Endothelial cell of umbilical vein (primary cell): Measurements from ENCODE around the gene GLUL. TPM values are rescaled to one million over a fixed set of nuclear protein-coding genes. Genes with fewer than 3 reads are reported as not detected.

Experiments used
- BruUV-seq: library from RNA; stranded (reverse); fragments of 400-500 nt; replicated peaks from 2 replicates; lab custom pipeline; 2021; lab: Mats Ljungman, UMichigan
- CTCF ChIA-PET: fragments of 300-600, 350-600 bp; sonication (Branson Sonifier 250); formaldehyde crosslinking; loops from one replicate; lab custom pipeline; 2021; ENCODE audit warnings: antibody characterized with exemption, inconsistent platforms; lab: Charles Lee
- POLR2A ChIA-PET: fragments of 300-600, 350-600 bp; sonication (Branson Sonifier 250); formaldehyde crosslinking; loops from one replicate; lab custom pipeline; 2021; ENCODE audit warnings: antibody characterized with exemption, inconsistent platforms; lab: Charles Lee
- DNase-seq: peaks from one replicate; pipeline ENCODE4 v3.0.0-alpha.2; 2011; ENCODE audit warnings: low read depth, low spot score
- FAIRE-seq: peaks from 2 replicates; lab custom pipeline; 2011; peaks lifted over from hg19 to GRCh38; lab: Jason Lieb, UNC
- H2AFZ ChIP-seq: 2 replicates; pipeline ENCODE4 v1.6.0; 2012; ENCODE audit warnings: low read depth, low read length, control low read depth, inconsistent platforms
- H3K27ac ChIP-seq: 2 replicates; pipeline ENCODE4 v1.5.1; 2011; ENCODE audit warnings: low read depth, mild to moderate bottlenecking, control low read depth, low read length, moderate library complexity; ENCODE audit not compliant: insufficient read depth
- H3K27me3 ChIP-seq, 2 experiments: 2 replicates each; pipeline versions ENCODE4 v1.6.0 to v1.6.1; 2011; ENCODE audit warnings: low read length in 2 of 2, mixed read lengths in 1 of 2; ENCODE audit not compliant: control insufficient read depth in 2 of 2, insufficient read depth in 2 of 2
- H3K36me3 ChIP-seq, 2 experiments: 2 replicates in 1 of 2; 3 replicates in 1 of 2; pipeline ENCODE4 v1.5.1; 2011; ENCODE audit warnings: low read length in 2 of 2, mild to moderate bottlenecking in 1 of 2, moderate library complexity in 1 of 2; ENCODE audit not compliant: control insufficient read depth in 2 of 2, insufficient read depth in 2 of 2; ENCODE audit errors: extremely low read depth in 1 of 2
- H3K4me1 ChIP-seq: 3 replicates; pipeline ENCODE4 v1.5.1; 2011; ENCODE audit warnings: mild to moderate bottlenecking, low read length; ENCODE audit not compliant: control insufficient read depth, insufficient read depth; ENCODE audit errors: extremely low read depth
- H3K4me2 ChIP-seq: 2 replicates; pipeline ENCODE4 v1.6.1; 2011; ENCODE audit warnings: low read length, control low read depth, mixed read lengths; ENCODE audit not compliant: insufficient read depth
- H3K4me3 ChIP-seq, 3 experiments: fragments of 200-600 bp in 1 of 3; sonication (generic), shearing (Covaris generic) in 1 of 3; replicated peaks in 1 of 3; 2 replicates each; pipeline ENCODE4 v1.5.1; 2011 to 2016; ENCODE audit warnings: control low read depth in 3 of 3, low read length in 3 of 3, mild to moderate bottlenecking in 2 of 3, inconsistent platforms in 1 of 3, low read depth in 1 of 3, moderate library complexity in 1 of 3; ENCODE audit not compliant: insufficient read depth in 1 of 3
- H3K79me2 ChIP-seq: 2 replicates; pipeline ENCODE4 v1.6.0; 2012; ENCODE audit warnings: low read length, inconsistent platforms; ENCODE audit not compliant: control insufficient read depth, insufficient read depth
- H3K9ac ChIP-seq: replicated peaks from 2 replicates; pipeline ENCODE3; 2011; ENCODE audit warnings: low read length, control low read depth; ENCODE audit not compliant: insufficient read depth; ENCODE audit errors: extremely low read depth
- H3K9me1 ChIP-seq: replicated peaks from 3 replicates; pipeline ENCODE4 v1.6.0; 2011; ENCODE audit warnings: mild to moderate bottlenecking, low read length; ENCODE audit not compliant: control insufficient read depth, insufficient read depth; ENCODE audit errors: extremely low read depth
- H3K9me3 ChIP-seq: replicated peaks from 2 replicates; pipeline ENCODE4 v1.5.1; 2012; ENCODE audit warnings: low read length, inconsistent platforms; ENCODE audit not compliant: control insufficient read depth, insufficient read depth
- H4K20me1 ChIP-seq: replicated peaks from 2 replicates; pipeline ENCODE3; 2011; ENCODE audit warnings: mild to moderate bottlenecking, low read length; ENCODE audit not compliant: control insufficient read depth, insufficient read depth; ENCODE audit errors: extremely low read depth
- CTCF ChIP-seq, 2 donors: IDR thresholded peaks; 1 replicate in 1 of 2; 2 replicates in 1 of 2; pipeline ENCODE4 v1.5.1; 2011; ENCODE audit warnings: low read length in 2 of 2, mild to moderate bottlenecking in 2 of 2, moderate library complexity in 2 of 2, control low read depth in 1 of 2, inconsistent platforms in 1 of 2, low read depth in 1 of 2; ENCODE audit not compliant: insufficient read depth in 1 of 2; ENCODE audit errors: extremely low read depth in 1 of 2
- FOS ChIP-seq: IDR thresholded peaks from 2 replicates; pipeline ENCODE4 v1.6.1; 2011; ENCODE audit warnings: mild to moderate bottlenecking, low read length, moderate library complexity, borderline replicate concordance; ENCODE audit not compliant: insufficient read depth
- JUN ChIP-seq: IDR thresholded peaks from 2 replicates; pipeline ENCODE4 v1.6.1; 2011; ENCODE audit warnings: borderline replicate concordance, low read depth; ENCODE audit not compliant: insufficient read length, insufficient read depth
- MAX ChIP-seq: IDR thresholded peaks from 2 replicates; pipeline ENCODE4 v1.6.1; 2011; ENCODE audit not compliant: insufficient read depth, insufficient read length
- MYC ChIP-seq: IDR thresholded peaks from one replicate; pipeline ENCODE4 v1.6.1; 2011; ENCODE audit warnings: mild to moderate bottlenecking, low read depth, low read length
- POLR2A ChIP-seq: IDR thresholded peaks from 2 replicates; pipeline ENCODE4 v1.6.1; 2012; ENCODE audit warnings: low read depth, mild to moderate bottlenecking, control low read depth, low read length
- dilution Hi-C: fragments of 300-500 bp; cut with MboI; formaldehyde crosslinking; loops from one replicate; pipeline ENCODE4 v1.15.0; 2019; ENCODE audit warnings: low sequenced_read_pairs; ENCODE audit not compliant: extremely low pct_ligation_motif_present
- intact Hi-C: fragments of 100-400 bp; cut with micrococcal nuclease; formaldehyde crosslinking; loops from one replicate; pipeline ENCODE4 v1.10.0; 2022
- polyA plus RNA-seq, 4 experiments: library from polyadenylated mRNA; depleted of rRNA in 3 of 4; stranded (reverse) in 3 of 4; unstranded in 1 of 4; fragments of >200 nt; gene quantifications; 2 replicates each; pipeline versions ENCODE4 v1.2.1 to v1.2.3, GENCODE V29; 2011 to 2012; ENCODE audit warnings: missing spikeins in 1 of 4
- total RNA-seq: library from RNA; stranded (reverse); gene quantifications from 2 replicates; pipeline ENCODE4 v1.2.3, GENCODE V29; 2021

Gene GLUL
- total and polyA plus RNA-seq, 2 donors (not counting 3 experiments of a cell fraction or from before 2014, with no cell fraction given) = 172 to 187 TPM

- TF ChIP-seq POLR2A (no peak), CTCF (IDR thresholded peaks at IDR 0.05; ENCODE audit: extremely low read depth in 1 of 2, insufficient read depth in 1 of 2, low read depth in 1 of 2, low read length in 2 of 2) (no peak), MAX (no peak), MYC (no peak), JUN (no peak), FOS (no peak)
- no peak for DNase-seq
- FAIRE-seq = no peak
- Histone ChIP-seq H4K20me1 (no peaks in the 10 kb centered on the region), H3K4me1 (no peaks in the 10 kb centered on the region), H3K27me3 (no peaks in the 10 kb centered on the region), H3K36me3 (no peaks in the 10 kb centered on the region), H3K4me3 (no peak overlapping the region), H3K9ac (no peak overlapping the region), H3K9me1 (no peaks in the 10 kb centered on the region), H3K27ac (no peak overlapping the region), H2AFZ (no peak overlapping the region), H3K79me2 (no peaks in the 10 kb centered on the region), H3K9me3 (no peaks in the 10 kb centered on the region), H3K4me2 (no peak overlapping the region)
- CTCF ChIA-PET = interaction anchor here (2.1 kb wide), 1 partner anchor 346 kb away, joined by 6 read pairs; no protein-coding TSS in a partner anchor
- POLR2A ChIA-PET = interaction anchor here (0.7 kb wide), 1 partner anchor 52 kb away, joined by 4 read pairs; no protein-coding TSS in a partner anchor
- intact Hi-C loops (no loop called here), dilution Hi-C loops (no loop called here)
- BruUV-seq = no TSS peak
Measured at GRCh38 chr1:182426442-182427430, 35.1 kb upstream of the GLUL start.
